VCaP (cell line): ENCODE results near the gene ATXN7L3.
A peak's percentile ranks its signal among the peaks of the same experiment; 100 is the strongest.

Experiments used
- H3K27ac ChIP-seq: fragments of 450-650 bp; 2 replicates; pipeline ENCODE4 v1.5.1; 2017
- CTCF ChIP-seq: fragments of 450-650 bp; conservative IDR thresholded peaks from 2 replicates; pipeline ENCODE4 v1.5.1; 2017; ENCODE audit warnings: mild to moderate bottlenecking, moderate library complexity

ATXN7L3 gene

GRCh38 chr17:44167181-44167861 is 32.4 kb downstream of the ATXN7L3 start:
- no peak for TF ChIP-seq CTCF
- peak overlapping the region; percentile 66 for H3K27ac ChIP-seq

GRCh38 chr17:44164476-44164875 is 35.2 kb downstream of the ATXN7L3 start:
- TF ChIP-seq CTCF: no peak
- H3K27ac ChIP-seq: no peak overlapping the region

- TF ChIP-seq CTCF: no peak
- no peak overlapping the region for H3K27ac ChIP-seq
Measured at GRCh38 chr17:44159519-44160210, 40.0 kb downstream of the ATXN7L3 start.

GRCh38 chr17:44155488-44155887 is 44.2 kb downstream of the ATXN7L3 start:
- no peak overlapping the region for H3K27ac ChIP-seq
- no peak for TF ChIP-seq CTCF

GRCh38 chr17:44152875-44153274 is 46.8 kb downstream of the ATXN7L3 start:
- H3K27ac ChIP-seq: no peak overlapping the region
- no peak for TF ChIP-seq CTCF

- H3K27ac ChIP-seq: peak overlapping the region; percentile 38
- no peak for TF ChIP-seq CTCF
Measured at GRCh38 chr17:44149750-44150329, 49.8 kb downstream of the ATXN7L3 start.

GRCh38 chr17:44149066-44149465 is 50.6 kb downstream of the ATXN7L3 start:
- peak overlapping the region; percentile 38; the same call in 1 of the 2 replicates for H3K27ac ChIP-seq

- H3K27ac ChIP-seq: no peak overlapping the region
- no peak for TF ChIP-seq CTCF
Measured at GRCh38 chr17:44147812-44148211, 51.9 kb downstream of the ATXN7L3 start.
